Gastroesophageal sphincter (tissue), 4 donors: ENCODE measurements around the gene RNF223. TPM values are rescaled to one million over a fixed set of nuclear protein-coding genes. Genes with fewer than 3 reads are reported as not detected.

Source experiments
- ATAC-seq: fragments of 150-250 bp; one replicate; pipeline ENCODE4 v1.9.1; 2016; ENCODE audit warnings: mild to moderate bottlenecking, moderate library complexity
- H3K27ac ChIP-seq, 4 donors: fragments of 200-600 bp; sonication (generic) in 3 of 4; 1 replicate in 3 of 4; 2 replicates in 1 of 4; pipeline ENCODE4 v1.5.1; 2016 to 2019
- H3K27me3 ChIP-seq: fragments of 200-600 bp; sonication (generic); one replicate; pipeline ENCODE4 v1.5.1; 2019
- H3K36me3 ChIP-seq, 2 donors: fragments of 200-600 bp; sonication (generic); one replicate each; pipeline ENCODE4 v1.5.1; 2019; ENCODE audit warnings: control low read depth in 1 of 2
- H3K4me1 ChIP-seq, 3 donors: fragments of 200-600 bp; sonication (generic); 1 replicate in 2 of 3; 2 replicates in 1 of 3; pipeline ENCODE4 v1.5.1; 2016 to 2019; ENCODE audit warnings: control low read depth in 2 of 3
- H3K4me3 ChIP-seq, 2 donors: fragments of 200-600 bp; sonication (generic); one replicate each; pipeline ENCODE4 v1.5.1; 2019; ENCODE audit warnings: mild to moderate bottlenecking in 1 of 2, moderate library complexity in 1 of 2
- H3K9me3 ChIP-seq, 3 donors: fragments of 200-600 bp; sonication (generic); one replicate each; pipeline ENCODE4 v1.5.1; 2017 to 2019; ENCODE audit warnings: control low read depth in 2 of 3
- EP300 ChIP-seq: sonication (generic); formaldehyde crosslinking; IDR thresholded peaks from one replicate; pipeline ENCODE4 v1.6.1; 2017; ENCODE audit warnings: antibody characterized with exemption, mild to moderate bottlenecking
- POLR2A ChIP-seq, 2 donors: fragments of 450-650 bp; IDR thresholded peaks; one replicate each; pipeline ENCODE4 v1.6.1; 2017; ENCODE audit warnings: antibody characterized with exemption in 2 of 2, mild to moderate bottlenecking in 2 of 2, moderate library complexity in 1 of 2
- POLR2AphosphoS5 ChIP-seq: sonication (generic); formaldehyde crosslinking; IDR thresholded peaks from one replicate; pipeline ENCODE4 v1.6.1; 2017; ENCODE audit warnings: antibody characterized with exemption
- WGBS, 2 donors: methylation state at CpG; one replicate each; pipeline ENCODE4 v1.1.5; 2018; ENCODE audit warnings: low coverage in 1 of 2; 5-methylcytosine and 5-hydroxymethylcytosine counted together
- total RNA-seq, 4 donors: library from RNA; depleted of rRNA; stranded (reverse); fragments of >200 nt; gene quantifications; one replicate each; pipeline ENCODE4 v1.1.0, GENCODE V29; 2016
- TF ChIP-seq, protein P1 (sequence below), 4 experiments: fragments of 200-600 bp in 2 of 4; fragments of 450-650 bp in 2 of 4; sonication (generic) in 1 of 4; IDR thresholded peaks; one replicate each; pipeline ENCODE4 v1.5.1; 2017 to 2019; ENCODE audit warnings: antibody characterized with exemption in 4 of 4, mild to moderate bottlenecking in 2 of 4, moderate library complexity in 2 of 4

RNF223 gene
- total RNA-seq, 4 donors from 2014 or later: 1.1 TPM; not detected in 3

DNA sequence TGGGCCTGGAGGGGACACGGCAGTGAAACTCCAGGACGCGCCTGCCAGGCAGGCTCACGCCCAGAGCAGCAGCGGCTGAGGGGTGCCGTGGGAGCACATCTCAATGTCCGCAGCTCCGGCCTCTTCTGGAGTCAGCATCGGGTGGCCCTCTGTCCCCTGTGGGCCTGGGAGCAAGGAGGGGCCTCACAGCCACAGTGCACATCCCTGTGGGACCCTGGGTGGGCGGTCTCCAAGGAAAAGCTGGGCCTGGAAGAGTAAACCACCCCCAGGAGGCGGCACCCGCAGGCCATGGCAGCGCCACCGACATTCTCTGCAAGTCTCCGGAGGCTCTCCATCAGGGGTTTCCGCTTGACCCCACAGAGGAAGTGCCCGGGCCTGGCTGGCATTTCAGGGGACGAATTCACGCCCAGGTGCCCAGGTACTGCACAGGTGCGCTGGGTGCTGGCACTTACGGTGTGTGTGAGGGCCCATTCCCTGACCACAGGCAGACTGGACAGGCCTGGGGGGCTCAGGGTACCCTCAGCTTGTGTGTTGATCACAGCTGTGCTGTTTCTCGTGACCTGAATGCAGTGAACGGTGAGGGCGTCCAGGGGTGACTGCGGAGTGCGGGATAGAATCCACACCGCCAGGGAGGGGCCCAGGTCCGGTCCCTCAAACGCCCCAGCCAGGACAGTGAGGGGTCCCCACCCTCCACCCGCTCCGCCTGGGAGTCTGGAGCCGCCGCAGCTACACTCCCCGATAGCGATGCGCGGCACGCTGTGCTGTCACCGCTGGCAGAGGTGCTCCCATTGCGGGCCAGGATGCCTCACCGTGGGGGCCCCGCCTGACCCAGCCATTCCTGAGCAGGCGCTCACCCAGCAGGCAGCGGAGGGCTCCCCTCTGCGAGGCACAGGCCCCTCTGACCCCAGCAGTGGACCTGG is 16.6 kb upstream of the RNF223 start:
- no peak for ATAC-seq
- WGBS, 2 donors: no CpG with 5 or more reads among the region's 45 CpGs
- TF ChIP-seq POLR2A (IDR thresholded peaks at IDR 0.05): no peak
- no peak for TF ChIP-seq EP300
- TF ChIP-seq POLR2AphosphoS5: no peak
- TF ChIP-seq, protein P1, sequence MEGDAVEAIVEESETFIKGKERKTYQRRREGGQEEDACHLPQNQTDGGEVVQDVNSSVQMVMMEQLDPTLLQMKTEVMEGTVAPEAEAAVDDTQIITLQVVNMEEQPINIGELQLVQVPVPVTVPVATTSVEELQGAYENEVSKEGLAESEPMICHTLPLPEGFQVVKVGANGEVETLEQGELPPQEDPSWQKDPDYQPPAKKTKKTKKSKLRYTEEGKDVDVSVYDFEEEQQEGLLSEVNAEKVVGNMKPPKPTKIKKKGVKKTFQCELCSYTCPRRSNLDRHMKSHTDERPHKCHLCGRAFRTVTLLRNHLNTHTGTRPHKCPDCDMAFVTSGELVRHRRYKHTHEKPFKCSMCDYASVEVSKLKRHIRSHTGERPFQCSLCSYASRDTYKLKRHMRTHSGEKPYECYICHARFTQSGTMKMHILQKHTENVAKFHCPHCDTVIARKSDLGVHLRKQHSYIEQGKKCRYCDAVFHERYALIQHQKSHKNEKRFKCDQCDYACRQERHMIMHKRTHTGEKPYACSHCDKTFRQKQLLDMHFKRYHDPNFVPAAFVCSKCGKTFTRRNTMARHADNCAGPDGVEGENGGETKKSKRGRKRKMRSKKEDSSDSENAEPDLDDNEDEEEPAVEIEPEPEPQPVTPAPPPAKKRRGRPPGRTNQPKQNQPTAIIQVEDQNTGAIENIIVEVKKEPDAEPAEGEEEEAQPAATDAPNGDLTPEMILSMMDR (IDR thresholded peaks at IDR 0.05): no peak
- H3K9me3 ChIP-seq: no peaks in the 10 kb centered on the region
- no peaks in the 10 kb centered on the region for H3K4me1 ChIP-seq
- peaks cover 0 to 7% of the 10 kb centered on the region in 2 donors for H3K36me3 ChIP-seq
- no peaks in the 10 kb centered on the region for H3K27me3 ChIP-seq
- no peak overlapping the region for H3K27ac ChIP-seq
- H3K4me3 ChIP-seq: no peak overlapping the region

DNA sequence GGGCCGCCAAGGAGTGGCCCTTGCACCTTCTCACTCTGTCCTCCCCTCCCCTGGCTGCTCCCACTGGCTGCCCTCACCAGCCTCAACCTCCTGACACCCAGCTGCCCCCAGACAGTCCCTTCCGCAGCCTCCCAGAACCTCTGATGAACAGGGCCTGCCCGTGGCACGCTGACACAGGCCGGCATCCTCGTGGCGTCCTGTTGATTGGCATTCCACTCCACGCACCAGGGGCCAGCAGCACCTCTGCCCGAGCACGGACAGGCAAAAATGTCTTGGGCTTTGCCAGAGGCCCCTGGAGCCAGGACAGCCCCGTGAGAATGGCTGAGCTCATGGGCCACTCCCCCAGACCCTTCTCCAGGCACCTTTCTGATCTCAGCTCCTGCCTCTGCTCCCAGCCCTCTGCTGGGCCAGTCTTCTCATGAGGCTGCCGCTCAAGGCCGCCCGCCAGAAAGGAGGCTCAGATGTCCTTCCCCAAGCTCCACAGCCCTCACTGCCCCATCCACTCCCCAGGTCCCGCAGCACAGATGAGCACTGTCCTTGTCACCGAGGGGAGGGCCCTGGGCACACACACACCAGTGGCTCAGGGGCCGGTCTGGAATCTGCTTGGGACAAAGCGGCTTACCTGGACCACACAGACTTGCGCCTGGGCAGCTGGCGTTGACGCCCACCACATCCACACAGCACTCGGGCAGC is 15.8 kb upstream of the RNF223 start:
- Histone ChIP-seq H3K27ac (no peak overlapping the region), H3K4me1 (no peaks in the 10 kb centered on the region), H3K4me3 (no peak overlapping the region), H3K36me3 (peaks cover 0 to 7% of the 10 kb centered on the region in 2 donors), H3K27me3 (no peaks in the 10 kb centered on the region), H3K9me3 (no peaks in the 10 kb centered on the region)
- WGBS, 2 donors: 80 to 83% methylated on average over 1 to 2 of the region's 22 CpGs
- no peak for TF ChIP-seq EP300
- no peak for TF ChIP-seq POLR2A (IDR thresholded peaks at IDR 0.05)
- no peak for TF ChIP-seq POLR2AphosphoS5
- TF ChIP-seq, protein P1 (IDR thresholded peaks at IDR 0.05): no peak
- no peak for ATAC-seq

DNA sequence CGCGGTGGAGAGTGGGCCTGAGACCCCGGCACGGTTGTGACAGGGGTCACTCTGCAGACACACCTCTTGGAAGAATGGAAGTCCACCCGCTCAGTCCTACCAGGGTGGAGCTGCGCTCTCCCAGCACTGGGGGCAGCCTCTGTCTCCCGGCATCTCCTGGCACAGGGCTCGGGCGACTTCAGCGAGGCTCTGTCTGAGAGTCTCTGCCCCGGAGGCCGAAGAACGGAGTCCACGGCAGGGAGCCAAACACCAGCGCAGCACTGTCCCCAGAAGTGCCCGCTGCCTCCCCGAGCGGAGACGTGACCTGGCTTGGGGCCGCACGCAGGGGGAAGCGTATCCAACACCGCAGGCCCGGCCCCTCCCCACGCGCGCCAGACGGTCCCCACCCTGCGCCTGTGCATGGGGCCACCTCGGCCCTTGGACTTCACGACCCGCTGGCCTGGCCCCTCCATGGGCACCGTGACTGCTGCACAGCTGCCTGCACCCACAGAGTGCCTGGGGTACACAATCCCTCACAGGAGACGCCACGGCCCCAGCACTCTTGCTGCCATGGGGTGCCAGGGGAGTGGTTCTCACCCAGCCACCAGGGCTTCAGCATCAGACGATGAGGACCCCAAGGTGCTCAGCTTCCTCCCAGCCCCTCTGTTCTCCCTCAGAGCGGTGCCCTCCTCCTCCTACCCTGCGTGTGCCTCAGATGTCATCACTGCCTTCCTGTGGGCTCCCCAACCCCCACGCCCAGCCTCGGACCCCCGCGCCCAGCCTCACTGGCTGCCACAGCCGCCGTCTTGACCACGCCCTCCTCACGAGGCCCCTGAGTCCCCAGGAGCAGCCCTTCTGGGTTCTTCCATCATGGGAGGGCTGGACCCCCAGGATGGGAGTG is 14.9 kb upstream of the RNF223 start:
- TF ChIP-seq, protein P1 (IDR thresholded peaks at IDR 0.05): no peak
- TF ChIP-seq EP300 (no peak), POLR2AphosphoS5 (no peak), POLR2A (IDR thresholded peaks at IDR 0.05) (no peak)
- 80 to 100% methylated on average over 1 to 3 of the region's 46 CpGs for WGBS, 2 donors
- no peak for ATAC-seq

DNA sequence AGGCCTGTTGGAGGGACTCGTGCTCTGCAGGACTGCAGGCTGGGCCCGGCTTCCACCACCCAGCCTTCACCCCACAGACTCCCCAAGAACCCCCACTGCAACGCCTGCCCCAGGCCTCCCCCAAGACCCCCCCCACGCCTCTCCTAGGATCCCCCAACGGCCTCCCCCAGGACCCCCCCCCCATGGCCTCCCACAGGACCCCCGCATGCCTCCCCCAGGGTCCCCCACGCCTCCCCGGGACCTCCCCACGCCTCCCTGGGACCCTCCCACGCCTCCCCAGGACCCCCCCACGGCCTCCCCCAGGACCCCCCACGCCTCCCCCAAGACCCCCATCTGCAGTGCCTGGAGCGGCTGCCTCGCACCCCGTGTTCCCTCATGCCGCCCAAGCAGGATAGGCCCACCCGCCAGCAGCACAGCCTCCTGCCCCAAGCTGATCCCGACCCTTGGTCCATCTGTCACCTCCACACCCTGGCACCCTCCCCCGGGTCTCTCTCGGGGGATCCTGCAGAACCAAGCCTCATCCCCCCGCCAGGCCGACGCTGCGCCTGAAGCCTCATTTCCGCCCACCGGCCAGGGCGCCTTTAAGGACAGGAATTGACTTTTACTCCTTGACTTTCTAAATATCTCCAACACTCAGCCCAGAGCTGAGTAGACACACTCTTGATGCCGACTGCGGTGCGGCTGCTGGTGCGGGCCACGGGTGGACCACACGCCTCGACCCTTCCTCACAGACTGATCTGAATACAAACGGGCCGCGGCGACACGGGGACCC is 14.1 kb upstream of the RNF223 start:
- Histone ChIP-seq H3K27me3 (no peaks in the 10 kb centered on the region), H3K9me3 (no peaks in the 10 kb centered on the region), H3K4me3 (no peak overlapping the region), H3K4me1 (no peaks in the 10 kb centered on the region), H3K36me3 (peaks cover 0 to 21% of the 10 kb centered on the region in 2 donors), H3K27ac (no peak overlapping the region)
- WGBS, 2 donors: 79 to 89% methylated on average over 7 to 10 of the region's 39 CpGs
- TF ChIP-seq, protein P1 (IDR thresholded peaks at IDR 0.05): no peak
- TF ChIP-seq EP300 (no peak), POLR2A (IDR thresholded peaks at IDR 0.05) (no peak), POLR2AphosphoS5 (no peak)
- ATAC-seq: no peak

More for the DNA sequence above, 14.9 kb upstream of the RNF223 start:
- Histone ChIP-seq H3K27ac (no peak overlapping the region), H3K4me1 (no peaks in the 10 kb centered on the region), H3K27me3 (no peaks in the 10 kb centered on the region), H3K9me3 (no peaks in the 10 kb centered on the region), H3K36me3 (peaks cover 0 to 13% of the 10 kb centered on the region in 2 donors), H3K4me3 (no peak overlapping the region)
